Neuron (in vitro differentiated cells): ENCODE measurements around the gene PDE5A.

ENCODE experiments used
- H2AFZ ChIP-seq: one replicate; pipeline ENCODE4 v1.6.1; 2013; ENCODE audit warnings: low read depth, mild to moderate bottlenecking, inconsistent platforms, low read length, moderate library complexity
- H3K27me3 ChIP-seq: one replicate; pipeline ENCODE4 v1.6.1; 2013; ENCODE audit warnings: low read length; ENCODE audit not compliant: insufficient read depth
- H3K36me3 ChIP-seq: one replicate; pipeline ENCODE4 v1.6.1; 2013; ENCODE audit warnings: low read length; ENCODE audit not compliant: insufficient read depth
- H3K4me1 ChIP-seq: one replicate; pipeline ENCODE4 v1.6.1; 2013; ENCODE audit warnings: low read length; ENCODE audit not compliant: insufficient read depth
- H3K4me3 ChIP-seq: 2 replicates; pipeline ENCODE4 v1.5.1; 2013; ENCODE audit warnings: mild to moderate bottlenecking, low read length, moderate library complexity
- H3K9me3 ChIP-seq: one replicate; pipeline ENCODE4 v1.6.1; 2013; ENCODE audit warnings: low read length

Gene PDE5A

DNA sequence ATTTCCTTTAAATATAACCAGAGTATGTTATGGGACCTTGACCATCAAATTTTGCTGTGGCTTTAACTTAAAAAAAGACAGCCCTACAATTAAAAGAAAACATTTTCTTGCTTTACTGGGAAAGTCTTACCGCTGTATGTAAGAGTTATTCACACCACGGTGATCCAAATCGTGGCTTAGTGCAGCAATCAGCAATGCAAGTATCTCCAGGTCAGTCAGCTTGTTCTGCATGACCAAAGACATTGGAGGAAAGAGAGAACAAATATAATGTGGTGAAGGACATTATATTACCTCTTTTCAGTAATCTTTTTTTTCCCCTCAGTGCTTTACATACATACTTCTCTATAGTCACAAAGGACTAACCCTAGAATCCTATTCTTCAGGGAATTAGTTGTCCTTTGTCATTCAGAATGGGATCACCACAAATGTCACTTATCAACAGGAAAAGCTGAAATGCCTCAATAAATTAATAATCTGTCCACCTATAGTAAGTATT, 109.6 kb downstream of the PDE5A start:
- no peaks in the 10 kb centered on the region for H3K9me3 ChIP-seq
- H3K27me3 ChIP-seq = no peaks in the 10 kb centered on the region
- H3K4me3 ChIP-seq = no peak overlapping the region
- no peak overlapping the region for H2AFZ ChIP-seq
- H3K36me3 ChIP-seq = peaks cover 15% of the 10 kb centered on the region
- H3K4me1 ChIP-seq = peaks cover 37% of the 10 kb centered on the region

DNA sequence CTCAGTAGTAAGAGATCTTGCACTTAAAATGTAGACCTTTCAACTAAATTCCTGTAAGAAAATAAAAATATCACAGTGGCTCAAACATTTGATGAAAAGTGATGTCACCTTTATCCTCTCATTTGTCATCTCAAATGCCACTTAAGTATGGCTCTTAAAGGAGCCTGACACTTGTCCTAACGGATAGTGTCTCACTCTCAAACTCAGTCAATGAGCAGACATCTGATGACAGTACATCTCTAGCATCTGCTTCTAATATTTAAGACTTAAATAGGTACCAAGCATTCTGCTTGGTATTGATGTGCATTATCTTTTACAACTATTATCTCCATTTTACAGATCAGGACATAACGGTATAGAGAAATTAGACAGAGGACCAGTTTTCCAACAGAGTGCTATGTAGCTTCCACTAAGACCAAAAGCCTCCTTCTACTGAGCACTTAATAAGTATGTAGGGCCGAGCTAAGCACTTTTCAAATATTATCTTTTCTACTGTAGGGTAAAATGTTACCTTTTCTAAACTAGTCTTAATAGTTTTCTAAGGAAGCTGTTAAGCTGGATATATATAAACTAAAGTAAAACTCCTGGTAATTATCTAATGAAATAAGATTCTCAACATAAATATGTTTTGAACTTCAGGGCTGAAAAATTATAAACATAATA, 110.2 kb downstream of the PDE5A start:
- Histone ChIP-seq H3K4me1 (peaks cover 43% of the 10 kb centered on the region), H3K36me3 (peaks cover 15% of the 10 kb centered on the region), H3K4me3 (no peak overlapping the region), H3K27me3 (no peaks in the 10 kb centered on the region), H3K9me3 (no peaks in the 10 kb centered on the region), H2AFZ (no peak overlapping the region)

DNA sequence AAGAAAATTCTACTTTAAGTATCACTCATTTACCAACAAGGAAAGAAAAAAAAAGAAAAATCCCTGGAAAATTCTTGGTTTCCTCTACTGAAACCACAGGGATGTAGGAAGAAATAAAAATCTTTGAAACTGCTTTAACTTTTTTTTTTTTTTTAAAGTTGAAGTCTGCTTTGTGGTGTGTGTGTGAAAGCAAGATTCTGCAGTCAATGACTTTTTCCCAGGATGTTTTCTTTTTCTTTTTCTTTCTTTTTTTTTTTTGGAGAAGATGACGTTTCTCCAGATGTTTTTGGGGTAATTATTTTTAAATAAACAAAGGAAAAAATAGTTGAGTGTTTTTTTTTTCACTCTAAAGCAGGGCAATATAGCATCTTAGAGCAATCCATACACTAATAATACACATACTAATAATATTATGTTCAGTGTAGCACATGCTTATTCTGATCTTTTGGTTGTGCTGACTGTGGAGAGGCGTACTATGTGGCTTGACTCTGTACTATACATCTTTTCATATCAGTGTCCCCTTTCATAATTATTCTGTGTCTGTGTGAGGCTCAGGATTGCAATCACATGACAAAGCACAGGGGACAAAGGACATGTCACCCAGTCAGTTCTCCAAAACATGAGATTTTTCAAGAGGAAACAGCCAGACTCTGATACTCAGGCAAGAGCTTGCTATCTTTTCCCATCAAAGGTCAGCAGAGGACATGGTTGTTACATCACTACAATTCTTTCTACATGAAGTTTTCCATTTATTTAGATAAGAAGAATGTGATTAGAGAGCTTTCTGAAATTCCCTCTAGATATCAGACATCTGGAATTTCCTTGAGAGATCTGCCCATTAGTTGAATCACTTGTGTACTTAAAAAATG, 111.0 kb downstream of the PDE5A start:
- H2AFZ ChIP-seq = no peak overlapping the region
- H3K27me3 ChIP-seq = no peaks in the 10 kb centered on the region
- H3K4me3 ChIP-seq = no peak overlapping the region
- peaks cover 47% of the 10 kb centered on the region for H3K4me1 ChIP-seq
- H3K9me3 ChIP-seq = no peaks in the 10 kb centered on the region
- H3K36me3 ChIP-seq = peaks cover 18% of the 10 kb centered on the region

DNA sequence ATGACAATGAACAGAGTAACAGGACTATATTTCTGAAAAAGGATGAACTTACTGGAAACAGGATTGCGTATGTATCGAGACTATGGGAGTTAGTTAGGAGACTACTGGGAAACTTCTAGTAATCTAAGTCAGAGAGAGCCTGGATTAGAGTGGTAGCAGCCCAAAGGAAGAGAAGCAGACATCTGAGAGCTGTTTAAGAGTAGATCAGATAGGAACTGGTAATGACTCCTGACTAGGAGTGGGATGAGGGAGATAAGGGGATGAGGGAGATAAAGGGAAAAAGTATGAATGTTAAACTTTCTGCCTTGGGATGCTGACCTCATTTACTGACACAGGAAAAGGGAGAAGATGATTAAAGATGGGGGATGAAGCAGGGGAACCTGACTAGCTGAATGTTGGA, 116.2 kb downstream of the PDE5A start:
- H2AFZ ChIP-seq = no peak overlapping the region
- peaks cover 28% of the 10 kb centered on the region for H3K36me3 ChIP-seq
- H3K4me1 ChIP-seq = peaks cover 28% of the 10 kb centered on the region
- no peaks in the 10 kb centered on the region for H3K27me3 ChIP-seq
- H3K9me3 ChIP-seq = no peaks in the 10 kb centered on the region
- no peak overlapping the region for H3K4me3 ChIP-seq

DNA sequence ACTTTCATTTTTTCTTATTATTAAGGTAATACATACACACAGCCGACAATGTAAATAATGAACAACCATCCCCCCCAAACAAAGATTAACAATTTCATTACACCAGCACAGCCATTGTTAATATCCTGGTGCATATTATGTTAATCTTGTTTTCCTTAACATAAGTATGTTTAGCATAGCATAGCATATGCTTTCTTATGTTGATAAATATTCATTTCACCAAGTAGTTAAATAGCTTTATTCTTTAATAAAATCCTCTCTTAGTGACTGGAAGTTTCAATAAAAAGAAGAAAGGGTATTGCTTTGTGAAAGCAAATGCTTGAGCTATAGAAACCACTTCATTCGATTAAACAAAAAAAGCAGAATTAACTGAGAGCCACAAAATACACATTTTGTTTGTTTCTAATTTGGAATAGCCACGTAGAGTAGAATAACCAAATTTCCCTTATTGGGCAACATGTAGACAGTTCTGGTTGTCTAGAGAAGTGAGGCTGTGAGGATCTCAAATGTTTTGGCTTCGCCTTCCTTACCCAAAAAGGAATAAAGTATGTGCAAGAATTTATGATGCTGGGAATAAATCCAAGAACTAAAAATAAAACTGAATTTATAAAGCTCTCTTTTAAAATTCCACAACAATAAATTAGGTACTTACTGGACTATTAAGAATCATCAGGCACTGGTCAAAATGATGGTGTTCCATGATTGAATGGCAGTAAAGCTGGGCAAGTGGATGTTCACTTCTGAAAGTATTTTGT, 118.0 kb downstream of the PDE5A start:
- Histone ChIP-seq H3K4me3 (no peak overlapping the region), H3K9me3 (no peaks in the 10 kb centered on the region), H3K4me1 (peaks cover 26% of the 10 kb centered on the region), H3K36me3 (peaks cover 33% of the 10 kb centered on the region), H3K27me3 (no peaks in the 10 kb centered on the region), H2AFZ (no peak overlapping the region)

DNA sequence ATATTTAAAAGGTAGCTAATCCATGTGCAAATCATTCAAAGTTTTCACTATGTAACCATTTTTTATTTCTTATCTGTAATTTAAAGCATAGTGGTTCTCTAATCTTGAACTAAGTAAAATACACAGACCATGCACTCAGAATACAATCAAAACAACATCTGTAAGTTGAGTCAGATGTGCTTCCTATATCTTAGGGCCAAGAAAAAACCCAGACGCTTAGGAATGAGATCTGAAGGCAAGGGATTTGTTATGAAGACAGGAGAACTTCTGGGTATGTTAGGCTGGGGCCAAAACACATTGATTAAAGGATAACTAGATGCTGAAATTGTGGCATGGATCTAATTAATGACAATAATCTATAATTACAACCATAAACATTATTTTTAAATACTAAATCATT, 120.3 kb downstream of the PDE5A start:
- Histone ChIP-seq H3K9me3 (no peaks in the 10 kb centered on the region), H3K4me1 (peaks cover 4% of the 10 kb centered on the region), H2AFZ (no peak overlapping the region), H3K36me3 (peaks cover 44% of the 10 kb centered on the region), H3K27me3 (no peaks in the 10 kb centered on the region), H3K4me3 (no peak overlapping the region)

DNA sequence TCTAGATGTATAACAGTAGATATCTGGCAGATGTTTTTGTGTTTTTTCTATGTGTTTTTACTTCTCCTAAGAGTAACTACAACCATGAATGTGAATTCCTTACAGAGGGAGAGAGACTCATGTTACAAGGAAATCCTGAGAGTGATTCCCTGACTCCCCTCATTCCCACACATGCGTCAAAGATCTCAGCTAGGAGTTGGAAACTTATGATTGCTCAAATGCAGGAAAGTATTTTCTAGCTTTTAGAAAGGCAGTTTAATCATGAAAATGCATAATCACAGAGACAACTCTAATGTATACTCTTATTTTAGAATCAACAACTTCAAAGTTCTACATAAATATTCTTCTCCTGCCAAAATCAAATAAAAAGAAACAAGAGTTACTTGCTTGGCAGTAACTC, 121.8 kb downstream of the PDE5A start:
- Histone ChIP-seq H3K27me3 (no peaks in the 10 kb centered on the region), H2AFZ (no peak overlapping the region), H3K4me1 (no peaks in the 10 kb centered on the region), H3K36me3 (peaks cover 47% of the 10 kb centered on the region), H3K9me3 (no peaks in the 10 kb centered on the region), H3K4me3 (no peak overlapping the region)

DNA sequence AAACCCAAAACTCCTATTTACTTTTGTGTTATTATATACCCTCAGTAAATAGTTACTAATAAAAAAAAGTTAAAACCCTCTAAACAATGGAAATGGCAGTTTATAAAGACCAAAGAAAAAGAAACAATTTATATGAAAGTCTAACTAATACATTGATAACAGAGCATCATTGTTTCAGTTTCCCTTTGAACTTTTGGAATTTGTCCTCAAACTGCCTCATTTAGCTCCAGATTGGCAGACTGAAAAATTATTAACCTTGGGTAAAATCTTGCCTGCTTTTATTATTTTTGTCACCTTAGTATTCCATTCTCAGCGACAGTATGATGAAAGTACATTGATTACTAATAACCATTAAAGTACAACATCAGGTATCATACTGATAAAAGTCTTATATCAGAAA, 124.0 kb downstream of the PDE5A start:
- Histone ChIP-seq H3K4me3 (no peak overlapping the region), H3K36me3 (peaks cover 54% of the 10 kb centered on the region), H3K27me3 (no peaks in the 10 kb centered on the region), H2AFZ (no peak overlapping the region), H3K9me3 (no peaks in the 10 kb centered on the region), H3K4me1 (no peaks in the 10 kb centered on the region)

DNA sequence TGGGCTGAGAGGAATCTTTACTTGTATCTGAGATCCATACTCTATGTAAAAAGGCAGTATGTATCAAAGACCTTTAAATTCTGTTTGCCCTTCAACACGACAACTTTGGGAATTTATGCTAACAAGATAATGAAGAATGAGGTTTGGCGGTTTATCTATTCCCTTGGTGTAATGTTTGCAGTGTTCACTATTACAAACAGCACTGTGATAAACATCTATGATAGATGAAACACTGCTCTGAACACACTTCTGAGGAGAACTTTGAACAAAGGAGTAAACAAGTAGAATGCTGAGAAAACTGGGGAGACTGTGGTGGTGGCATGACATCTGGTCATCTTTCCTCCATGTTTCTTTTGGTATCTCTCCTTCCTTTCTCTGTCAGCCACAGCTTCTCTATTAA, 126.9 kb downstream of the PDE5A start:
- H3K27me3 ChIP-seq = no peaks in the 10 kb centered on the region
- peaks cover 26% of the 10 kb centered on the region for H3K4me1 ChIP-seq
- H3K36me3 ChIP-seq = peaks cover 47% of the 10 kb centered on the region
- no peak overlapping the region for H2AFZ ChIP-seq
- no peaks in the 10 kb centered on the region for H3K9me3 ChIP-seq
- no peak overlapping the region for H3K4me3 ChIP-seq

DNA sequence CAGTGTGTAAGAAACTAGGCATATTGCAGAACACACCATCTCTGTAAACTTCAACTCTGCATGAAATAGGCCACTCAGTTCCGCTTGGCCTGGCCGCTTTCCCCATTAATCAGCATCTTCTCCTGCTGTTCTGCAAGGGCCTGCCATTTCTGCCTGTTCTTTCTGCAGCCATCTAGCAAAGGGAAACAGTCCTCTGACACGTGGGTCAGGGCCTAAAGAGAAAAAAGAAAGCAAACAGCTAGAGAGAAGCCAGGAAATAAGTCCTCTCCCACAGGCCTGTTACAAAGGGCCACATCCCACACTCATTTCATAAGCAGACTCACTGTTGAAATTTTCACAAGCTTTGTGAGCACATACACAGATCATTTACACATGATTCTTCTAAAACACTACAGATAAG, 130.1 kb downstream of the PDE5A start:
- H3K36me3 ChIP-seq = peaks cover 54% of the 10 kb centered on the region
- peak overlapping the region; percentile 13 for H2AFZ ChIP-seq
- peaks cover 27% of the 10 kb centered on the region for H3K4me1 ChIP-seq
- no peaks in the 10 kb centered on the region for H3K9me3 ChIP-seq
- no peaks in the 10 kb centered on the region for H3K27me3 ChIP-seq
- H3K4me3 ChIP-seq = no peak overlapping the region

DNA sequence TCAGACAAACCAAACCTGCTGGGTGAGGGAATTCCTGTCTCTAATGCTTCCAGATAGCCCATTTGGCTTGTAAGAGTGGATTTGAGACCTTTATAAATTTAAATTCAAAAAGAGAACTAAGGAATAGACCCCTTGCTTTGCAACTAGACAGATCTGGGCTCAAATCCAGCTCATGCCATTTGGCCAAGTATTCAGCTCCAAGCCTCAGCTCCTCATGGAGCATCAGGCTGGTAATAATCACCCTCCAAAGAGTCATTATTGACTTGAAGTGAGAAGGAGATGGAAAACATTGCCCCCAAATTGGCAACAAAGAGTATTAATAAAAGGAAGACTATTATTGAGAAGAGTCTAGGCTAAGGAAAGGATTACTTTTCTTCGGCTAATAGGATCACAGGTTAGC, 134.7 kb downstream of the PDE5A start:
- no peaks in the 10 kb centered on the region for H3K27me3 ChIP-seq
- no peaks in the 10 kb centered on the region for H3K9me3 ChIP-seq

DNA sequence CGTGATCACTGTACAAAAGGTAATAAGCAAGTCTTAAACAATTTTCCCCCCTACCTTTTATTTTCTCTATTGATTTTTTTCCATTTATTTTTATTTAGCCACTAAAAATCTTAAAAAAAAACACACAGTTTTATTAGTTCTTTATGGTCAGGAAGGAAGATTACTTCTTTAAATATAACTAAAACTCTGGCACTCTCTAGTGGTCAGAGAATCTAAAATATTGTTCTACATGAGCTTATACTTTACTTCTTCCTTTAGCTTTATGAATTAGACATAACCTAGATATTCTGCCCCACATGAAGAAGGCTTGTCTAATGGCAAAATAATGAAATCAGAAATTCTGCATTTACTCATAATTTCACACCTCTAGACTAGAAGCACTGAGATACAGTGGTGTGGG, 135.2 kb downstream of the PDE5A start:
- peaks cover 31% of the 10 kb centered on the region for H3K36me3 ChIP-seq
- peaks cover 17% of the 10 kb centered on the region for H3K4me1 ChIP-seq
- H2AFZ ChIP-seq = no peak overlapping the region
- H3K9me3 ChIP-seq = no peaks in the 10 kb centered on the region
- no peaks in the 10 kb centered on the region for H3K27me3 ChIP-seq
- H3K4me3 ChIP-seq = no peak overlapping the region

More for the DNA sequence above, 134.7 kb downstream of the PDE5A start:
- Histone ChIP-seq H2AFZ (no peak overlapping the region), H3K4me1 (peaks cover 22% of the 10 kb centered on the region), H3K4me3 (no peak overlapping the region), H3K36me3 (peaks cover 31% of the 10 kb centered on the region)

DNA sequence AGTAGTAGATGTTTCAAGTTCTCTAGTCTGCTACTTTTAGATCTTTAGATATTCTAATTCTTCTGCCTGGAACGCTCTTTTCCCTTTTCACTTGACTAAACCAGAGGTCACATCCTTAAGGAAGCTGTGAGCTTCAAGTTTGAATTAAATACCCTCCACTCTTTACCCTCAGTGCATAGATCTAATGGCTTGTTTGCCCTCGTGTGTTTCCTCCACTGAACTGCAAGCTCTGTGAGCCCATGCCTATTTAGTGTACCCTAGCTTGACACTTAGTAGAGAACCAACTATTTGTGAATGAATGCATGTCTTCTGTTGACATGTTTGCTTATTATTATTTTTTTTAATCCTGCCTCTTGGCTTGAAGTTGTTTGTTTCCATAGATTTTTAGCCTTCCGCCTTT, 138.3 kb downstream of the PDE5A start:
- H3K4me1 ChIP-seq = no peaks in the 10 kb centered on the region
- H3K27me3 ChIP-seq = no peaks in the 10 kb centered on the region
- peaks cover 14% of the 10 kb centered on the region for H3K36me3 ChIP-seq

More for the DNA sequence above, 138.3 kb downstream of the PDE5A start:
- Histone ChIP-seq H2AFZ (no peak overlapping the region), H3K4me3 (no peak overlapping the region), H3K9me3 (no peaks in the 10 kb centered on the region)
